Measurements from ENCODE around the gene FAM234B. TPM values are rescaled to one million over a fixed set of nuclear protein-coding genes. Genes with fewer than 3 reads are reported as not detected.

FAM234B gene
- total and polyA plus RNA-seq, 2 experiments from 2014 or later, result 9.5 to 21.1 TPM

GRCh38 chr12:12995088-12995487 lies 49.1 kb upstream of the FAM234B start:
- Mint-ChIP-seq H3K27me3 (ENCODE audit: insufficient read depth, low read depth, poor library complexity) (peaks cover 8% of the 10 kb centered on the region), H3K4me1 (peaks cover 52% of the 10 kb centered on the region), H3K9me3 (no peaks in the 10 kb centered on the region), H3K4me3 (no peak overlapping the region), H3K27ac (no peak overlapping the region), H3K36me3 (ENCODE audit: low read depth) (peaks cover 8% of the 10 kb centered on the region; the same call in 2 of the 3 replicates)
- Histone ChIP-seq H3K79me2 (replicated peaks; ENCODE audit: insufficient read depth) (peaks cover 29% of the 10 kb centered on the region), H3K36me3 (ENCODE audit: insufficient read depth) (no peaks in the 10 kb centered on the region), H3K4me3 (no peak overlapping the region), H3K27me3 (ENCODE audit: insufficient read depth) (no peaks in the 10 kb centered on the region; the same call in 1 of the 2 replicates), H4K20me1 (replicated peaks; ENCODE audit: insufficient read depth) (peaks cover 3% of the 10 kb centered on the region; the same call in 1 of the 2 replicates), H3F3A (replicated peaks; ENCODE audit: low read depth) (no peaks in the 10 kb centered on the region), H3K9me2 (ENCODE audit: insufficient read depth) (no peaks in the 10 kb centered on the region), H2AFZ (no peak overlapping the region), H3K4me2 (no peak overlapping the region), H3K4me1 (ENCODE audit: insufficient read depth) (peaks cover 39% of the 10 kb centered on the region), H3K27ac (ENCODE audit: low read depth) (no peak overlapping the region)
- ATAC-seq (no peak), DNase-seq (ENCODE audit: low spot score) (no peak)
- TF ChIP-seq ETS1 (IDR thresholded peaks at IDR 0.05), result no peak
- no peak for TF ChIP-seq ZNF114 (CRISPR knock-in tag; IDR thresholded peaks at IDR 0.05)
- TF ChIP-seq ZNF462 (CRISPR knock-in tag; IDR thresholded peaks at IDR 0.05), result no peak
- no peak for TF ChIP-seq EZH2phosphoT487 (IDR thresholded peaks at IDR 0.05; ENCODE audit: unreplicated experiment)
- no peak for TF ChIP-seq POLR2AphosphoS5 (IDR thresholded peaks at IDR 0.05; ENCODE audit: low read depth)
- TF ChIP-seq ZNF331 (CRISPR knock-in tag; IDR thresholded peaks at IDR 0.05; ENCODE audit: low read depth), result no peak
- TF ChIP-seq CTCF (conservative IDR thresholded peaks at IDR 0.05; ENCODE audit: low read depth in 2 of 2), result no peak
- no peak for TF ChIP-seq CREB1 (CRISPR knock-in tag; IDR thresholded peaks at IDR 0.05; ENCODE audit: low read depth)
- TF ChIP-seq NANOG (IDR thresholded peaks at IDR 0.05; ENCODE audit: borderline replicate concordance), result no peak
- no peak for TF ChIP-seq STAT1 (IDR thresholded peaks at IDR 0.05; ENCODE audit: unreplicated experiment)
- TF ChIP-seq EZH2 (IDR thresholded peaks at IDR 0.05; ENCODE audit: low read depth, unreplicated experiment), result no peak
- no peak for TF ChIP-seq REST (IDR thresholded peaks at IDR 0.05; ENCODE audit: unreplicated experiment)
- TF ChIP-seq JUNB (IDR thresholded peaks at IDR 0.05; ENCODE audit: unreplicated experiment), result no peak

All from GM23338 (cell line).